ENCODE measurements around the gene CDC73.

Gene CDC73

GRCh38 chr1:193156822-193157142 is 35.0 kb downstream of the CDC73 start:
- no peak overlapping the region for H3K4me3 ChIP-seq (ENCODE audit: control insufficient read depth, low read depth, low read length)
- no peak for DNase-seq (ENCODE audit: low read depth)

GRCh38 chr1:193157360-193157759 is 35.5 kb downstream of the CDC73 start:
- TF ChIP-seq CTCF (IDR thresholded peaks at IDR 0.05; ENCODE audit: control insufficient read depth, insufficient read depth, low read depth, low read length, missing control alignments), result no peak
- no peak for DNase-seq (ENCODE audit: low read depth)
- no peak overlapping the region for H3K4me3 ChIP-seq (ENCODE audit: control insufficient read depth, low read depth, low read length)

More at GRCh38 chr1:193156822-193157142, 35.0 kb downstream of the CDC73 start:
- no peak for TF ChIP-seq CTCF (IDR thresholded peaks at IDR 0.05; ENCODE audit: control insufficient read depth, insufficient read depth, low read depth, low read length, missing control alignments)

GRCh38 chr1:193176113-193176512 is 54.3 kb downstream of the CDC73 start:
- H3K4me3 ChIP-seq (ENCODE audit: control insufficient read depth, low read depth, low read length), result no peak overlapping the region
- no peak for TF ChIP-seq CTCF (IDR thresholded peaks at IDR 0.05; ENCODE audit: control insufficient read depth, insufficient read depth, low read depth, low read length, missing control alignments)
- no peak for DNase-seq (ENCODE audit: low read depth)

GRCh38 chr1:193176788-193177187 is 55.0 kb downstream of the CDC73 start:
- no peak overlapping the region for H3K4me3 ChIP-seq (ENCODE audit: control insufficient read depth, low read depth, low read length)
- TF ChIP-seq CTCF (IDR thresholded peaks at IDR 0.05; ENCODE audit: control insufficient read depth, insufficient read depth, low read depth, low read length, missing control alignments), result no peak
- DNase-seq (ENCODE audit: low read depth), result no peak

- DNase-seq (ENCODE audit: low read depth), result no peak
- no peak overlapping the region for H3K4me3 ChIP-seq (ENCODE audit: control insufficient read depth, low read depth, low read length)
- TF ChIP-seq CTCF (IDR thresholded peaks at IDR 0.05; ENCODE audit: control insufficient read depth, insufficient read depth, low read depth, low read length, missing control alignments), result no peak
These were observed 57.3 kb downstream of the CDC73 start for GRCh38 chr1:193179094-193179493.

- H3K4me3 ChIP-seq (ENCODE audit: control insufficient read depth, low read depth, low read length), result no peak overlapping the region
- no peak for TF ChIP-seq CTCF (IDR thresholded peaks at IDR 0.05; ENCODE audit: control insufficient read depth, insufficient read depth, low read depth, low read length, missing control alignments)
- DNase-seq (ENCODE audit: low read depth), result no peak
These were observed 59.7 kb downstream of the CDC73 start for GRCh38 chr1:193181536-193181935.

- H3K4me3 ChIP-seq (ENCODE audit: control insufficient read depth, low read depth, low read length), result no peak overlapping the region
- DNase-seq (ENCODE audit: low read depth), result no peak
- TF ChIP-seq CTCF (IDR thresholded peaks at IDR 0.05; ENCODE audit: control insufficient read depth, insufficient read depth, low read depth, low read length, missing control alignments), result no peak
These were observed 60.2 kb downstream of the CDC73 start for GRCh38 chr1:193181985-193182384.

All from AG09309 (cell line).